ENCODE data around the gene DGKI. TPM values are rescaled to one million over a fixed set of nuclear protein-coding genes. Genes with fewer than 3 reads are reported as not detected.

Gene DGKI
- total RNA-seq, 2 donors from 2014 or later: 4.4 to 5.9 TPM

GRCh38 chr7:137476937-137477336 is 369.8 kb downstream of the DGKI start:
- no peak overlapping the region for H3K4me3 ChIP-seq
- no peaks in the 10 kb centered on the region for H3K36me3 ChIP-seq
- no peak overlapping the region for H3K27ac ChIP-seq
- no peaks in the 10 kb centered on the region for H3K9me3 ChIP-seq
- no peaks in the 10 kb centered on the region for H3K4me1 ChIP-seq
- H3K27me3 ChIP-seq: no peaks in the 10 kb centered on the region
- TF ChIP-seq, protein P1, sequence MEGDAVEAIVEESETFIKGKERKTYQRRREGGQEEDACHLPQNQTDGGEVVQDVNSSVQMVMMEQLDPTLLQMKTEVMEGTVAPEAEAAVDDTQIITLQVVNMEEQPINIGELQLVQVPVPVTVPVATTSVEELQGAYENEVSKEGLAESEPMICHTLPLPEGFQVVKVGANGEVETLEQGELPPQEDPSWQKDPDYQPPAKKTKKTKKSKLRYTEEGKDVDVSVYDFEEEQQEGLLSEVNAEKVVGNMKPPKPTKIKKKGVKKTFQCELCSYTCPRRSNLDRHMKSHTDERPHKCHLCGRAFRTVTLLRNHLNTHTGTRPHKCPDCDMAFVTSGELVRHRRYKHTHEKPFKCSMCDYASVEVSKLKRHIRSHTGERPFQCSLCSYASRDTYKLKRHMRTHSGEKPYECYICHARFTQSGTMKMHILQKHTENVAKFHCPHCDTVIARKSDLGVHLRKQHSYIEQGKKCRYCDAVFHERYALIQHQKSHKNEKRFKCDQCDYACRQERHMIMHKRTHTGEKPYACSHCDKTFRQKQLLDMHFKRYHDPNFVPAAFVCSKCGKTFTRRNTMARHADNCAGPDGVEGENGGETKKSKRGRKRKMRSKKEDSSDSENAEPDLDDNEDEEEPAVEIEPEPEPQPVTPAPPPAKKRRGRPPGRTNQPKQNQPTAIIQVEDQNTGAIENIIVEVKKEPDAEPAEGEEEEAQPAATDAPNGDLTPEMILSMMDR (IDR thresholded peaks at IDR 0.05): no peak
- no peak for DNase-seq (ENCODE audit: low spot score)

DNA sequence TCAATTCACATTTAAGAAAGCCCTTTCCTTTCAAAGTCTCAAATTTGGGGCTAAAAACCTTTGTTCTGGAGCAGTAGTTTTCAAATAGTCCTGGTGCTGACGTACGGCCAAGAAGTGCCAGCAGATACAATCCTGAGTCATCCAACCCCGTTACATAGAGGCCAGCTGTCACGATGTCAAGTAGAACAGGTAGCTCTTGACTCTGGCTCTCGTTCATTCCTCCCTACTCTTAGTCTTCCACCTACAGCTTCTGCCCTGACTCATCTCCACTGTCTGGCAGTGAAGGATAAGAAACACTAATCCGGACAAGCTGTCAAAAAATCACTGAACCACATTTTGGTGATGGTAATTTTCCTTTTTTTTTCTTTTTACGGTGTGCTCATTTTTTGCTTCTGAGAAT is 370.8 kb downstream of the DGKI start:
- H3K4me1 ChIP-seq: no peaks in the 10 kb centered on the region
- H3K9me3 ChIP-seq: no peaks in the 10 kb centered on the region
- H3K4me3 ChIP-seq: no peak overlapping the region
- no peak overlapping the region for H3K27ac ChIP-seq
- no peaks in the 10 kb centered on the region for H3K27me3 ChIP-seq
- TF ChIP-seq, protein P1 (IDR thresholded peaks at IDR 0.05): no peak
- DNase-seq (ENCODE audit: low spot score): no peak
- no peaks in the 10 kb centered on the region for H3K36me3 ChIP-seq

GRCh38 chr7:137474540-137475026 is 372.2 kb downstream of the DGKI start:
- no peaks in the 10 kb centered on the region for H3K27me3 ChIP-seq
- no peaks in the 10 kb centered on the region for H3K9me3 ChIP-seq
- H3K4me3 ChIP-seq: no peak overlapping the region
- H3K36me3 ChIP-seq: no peaks in the 10 kb centered on the region
- no peaks in the 10 kb centered on the region for H3K4me1 ChIP-seq
- H3K27ac ChIP-seq: no peak overlapping the region
- TF ChIP-seq, protein P1 (IDR thresholded peaks at IDR 0.05): no peak
- DNase-seq (ENCODE audit: low spot score): no peak

DNA sequence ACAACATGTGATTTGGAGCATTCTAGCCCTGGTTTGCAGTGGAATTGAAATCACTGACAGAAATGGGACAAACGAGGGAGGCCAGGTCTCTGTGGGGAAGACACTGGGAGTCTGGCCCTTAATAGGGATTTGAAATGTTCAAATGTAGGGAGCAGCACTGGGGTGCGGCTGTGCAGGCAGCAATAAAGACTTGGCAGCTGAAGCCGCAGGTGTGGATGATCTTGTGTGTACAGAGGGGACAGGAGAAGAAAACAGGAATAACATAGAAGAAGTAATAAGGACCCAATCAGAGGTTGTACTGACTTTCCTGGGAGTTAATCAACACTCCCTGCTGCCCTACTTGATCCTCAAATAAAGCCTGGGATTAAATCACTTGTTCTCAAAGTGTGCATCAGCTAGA is 375.6 kb downstream of the DGKI start:
- TF ChIP-seq, protein P1 (IDR thresholded peaks at IDR 0.05): no peak
- no peak overlapping the region for H3K4me3 ChIP-seq
- no peaks in the 10 kb centered on the region for H3K4me1 ChIP-seq
- H3K27ac ChIP-seq: peak overlapping the region in 1 of 2 donors; percentile 38
- H3K9me3 ChIP-seq: no peaks in the 10 kb centered on the region
- no peaks in the 10 kb centered on the region for H3K36me3 ChIP-seq
- no peak for DNase-seq (ENCODE audit: low spot score)
- H3K27me3 ChIP-seq: no peaks in the 10 kb centered on the region

GRCh38 chr7:137469858-137470257 is 376.9 kb downstream of the DGKI start:
- H3K9me3 ChIP-seq: no peaks in the 10 kb centered on the region
- no peak overlapping the region for H3K4me3 ChIP-seq
- no peaks in the 10 kb centered on the region for H3K27me3 ChIP-seq
- no peaks in the 10 kb centered on the region for H3K4me1 ChIP-seq
- TF ChIP-seq, protein P1 (IDR thresholded peaks at IDR 0.05): no peak
- DNase-seq (ENCODE audit: low spot score): no peak
- peak overlapping the region in 1 of 2 donors; percentile 38 for H3K27ac ChIP-seq
- no peaks in the 10 kb centered on the region for H3K36me3 ChIP-seq

DNA sequence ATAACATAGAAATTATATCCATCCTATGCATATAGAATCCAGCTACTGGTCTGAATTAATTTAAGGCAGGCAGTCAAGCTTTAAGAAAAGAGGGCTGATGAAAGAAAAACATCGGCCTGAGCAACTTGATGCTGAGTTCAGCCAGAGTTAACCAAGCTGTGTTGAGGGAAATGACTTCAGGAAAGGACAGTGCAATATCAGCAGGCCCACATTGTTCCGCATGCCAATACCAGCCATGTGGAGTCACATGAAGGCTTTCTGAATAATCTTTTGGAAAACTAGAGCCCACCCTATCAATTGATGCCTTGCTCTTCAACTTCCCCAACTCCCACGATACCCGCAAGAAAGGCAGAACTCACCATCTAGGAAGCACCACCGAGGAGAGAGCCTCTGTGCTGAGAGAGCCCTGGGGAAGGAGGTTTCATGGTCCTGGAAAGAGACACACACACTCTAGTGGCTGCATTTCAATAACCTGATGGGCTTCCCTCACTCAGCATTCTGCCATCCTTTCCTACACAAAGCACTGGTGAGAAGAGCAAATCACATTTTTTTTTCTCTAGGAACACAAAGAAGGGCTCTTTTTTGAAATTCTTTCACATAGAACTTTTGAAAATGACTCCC is 377.5 kb downstream of the DGKI start:
- H3K27me3 ChIP-seq: no peaks in the 10 kb centered on the region
- TF ChIP-seq, protein P1 (IDR thresholded peaks at IDR 0.05): no peak
- H3K36me3 ChIP-seq: no peaks in the 10 kb centered on the region
- H3K4me3 ChIP-seq: no peak overlapping the region
- DNase-seq (ENCODE audit: low spot score): no peak
- H3K27ac ChIP-seq: peak overlapping the region in 1 of 2 donors; percentile 38
- no peaks in the 10 kb centered on the region for H3K4me1 ChIP-seq
- no peaks in the 10 kb centered on the region for H3K9me3 ChIP-seq
